ENCODE measurements around the gene PSMG4.

The PSMG4 gene

GRCh38 chr6:3228046-3228671, 30.6 kb upstream of the PSMG4 start:
- H3K27me3 ChIP-seq (replicated peaks; ENCODE audit: insufficient read depth, low read length), result peaks cover 39% of the 10 kb centered on the region
- H3K4me2 ChIP-seq (ENCODE audit: low read depth, low read length), result peak overlapping the region; percentile 93
- H3K9ac ChIP-seq (ENCODE audit: low read length), result no peak overlapping the region; the same call in 1 of the 2 replicates
- peaks cover 6% of the 10 kb centered on the region; the same call in 1 of the 2 replicates for H3F3A ChIP-seq (ENCODE audit: insufficient read depth, low read length)
- peak; percentile 31 for DNase-seq
- H2AFZ ChIP-seq (ENCODE audit: low read length), result peak overlapping the region; percentile 81
- no peaks in the 10 kb centered on the region for H4K20me1 ChIP-seq (ENCODE audit: insufficient read depth, low read length)
- no peaks in the 10 kb centered on the region for H3K9me2 ChIP-seq (replicated peaks; ENCODE audit: insufficient read depth, low read length)
- no peaks in the 10 kb centered on the region for H3K36me3 ChIP-seq (replicated peaks; ENCODE audit: insufficient read depth, low read length)
- H3K79me2 ChIP-seq (ENCODE audit: low read length), result no peaks in the 10 kb centered on the region
- TF ChIP-seq EZH2phosphoT487 (IDR thresholded peaks at IDR 0.05; ENCODE audit: low read length) (no peak), EZH2 (optimal IDR thresholded peaks at IDR 0.05; ENCODE audit: low read depth, low read length) (no peak), CTCF (IDR thresholded peaks at IDR 0.05; ENCODE audit: low read length) (no peak)
- no peaks in the 10 kb centered on the region for H3K9me3 ChIP-seq (replicated peaks; ENCODE audit: insufficient read depth, low read length)
- H3K27ac ChIP-seq (ENCODE audit: low read length), result no peak overlapping the region
- peaks cover 25% of the 10 kb centered on the region for H3K4me1 ChIP-seq (ENCODE audit: low read length)
- peak overlapping the region; percentile 61 for H3K4me3 ChIP-seq (ENCODE audit: low read length)

- Histone ChIP-seq H3K9me3 (replicated peaks; ENCODE audit: insufficient read depth, low read length) (no peaks in the 10 kb centered on the region), H2AFZ (ENCODE audit: low read length) (peak overlapping the region; percentile 51), H3K4me1 (ENCODE audit: low read length) (peaks cover 18% of the 10 kb centered on the region), H4K20me1 (ENCODE audit: insufficient read depth, low read length) (no peaks in the 10 kb centered on the region), H3K9ac (ENCODE audit: low read length) (no peak overlapping the region), H3K36me3 (replicated peaks; ENCODE audit: insufficient read depth, low read length) (no peaks in the 10 kb centered on the region), H3K79me2 (ENCODE audit: low read length) (no peaks in the 10 kb centered on the region), H3K4me3 (ENCODE audit: low read length) (0 out of 2 replicates have a peak overlapping the region, but pooled peaks have one; percentile 34), H3K9me2 (replicated peaks; ENCODE audit: insufficient read depth, low read length) (no peaks in the 10 kb centered on the region), H3K4me2 (ENCODE audit: low read depth, low read length) (peak overlapping the region; percentile 46), H3F3A (ENCODE audit: insufficient read depth, low read length) (0 out of 2 replicates have a peak, but pooled peaks cover 5% of the 10 kb centered on the region), H3K27me3 (replicated peaks; ENCODE audit: insufficient read depth, low read length) (peaks cover 39% of the 10 kb centered on the region), H3K27ac (ENCODE audit: low read length) (no peak overlapping the region)
- TF ChIP-seq EZH2phosphoT487 (IDR thresholded peaks at IDR 0.05; ENCODE audit: low read length) (no peak), CTCF (IDR thresholded peaks at IDR 0.05; ENCODE audit: low read length) (no peak), EZH2 (optimal IDR thresholded peaks at IDR 0.05; ENCODE audit: low read depth, low read length) (no peak)
- no peak for DNase-seq
Observed at GRCh38 chr6:3228771-3229565, 29.8 kb upstream of the PSMG4 start.

GRCh38 chr6:3229566-3230178, 29.1 kb upstream of the PSMG4 start:
- Histone ChIP-seq H3F3A (ENCODE audit: insufficient read depth, low read length) (0 out of 2 replicates have a peak, but pooled peaks cover 5% of the 10 kb centered on the region), H4K20me1 (ENCODE audit: insufficient read depth, low read length) (no peaks in the 10 kb centered on the region), H2AFZ (ENCODE audit: low read length) (peak overlapping the region; percentile 51), H3K27ac (ENCODE audit: low read length) (no peak overlapping the region), H3K4me3 (ENCODE audit: low read length) (0 out of 2 replicates have a peak overlapping the region, but pooled peaks have one; percentile 15), H3K9ac (ENCODE audit: low read length) (no peak overlapping the region), H3K36me3 (replicated peaks; ENCODE audit: insufficient read depth, low read length) (no peaks in the 10 kb centered on the region), H3K4me1 (ENCODE audit: low read length) (peaks cover 18% of the 10 kb centered on the region), H3K27me3 (replicated peaks; ENCODE audit: insufficient read depth, low read length) (peaks cover 39% of the 10 kb centered on the region), H3K4me2 (ENCODE audit: low read depth, low read length) (peak overlapping the region; percentile 46), H3K79me2 (ENCODE audit: low read length) (no peaks in the 10 kb centered on the region), H3K9me3 (replicated peaks; ENCODE audit: insufficient read depth, low read length) (no peaks in the 10 kb centered on the region), H3K9me2 (replicated peaks; ENCODE audit: insufficient read depth, low read length) (no peaks in the 10 kb centered on the region)
- DNase-seq, result peak; percentile 15
- TF ChIP-seq CTCF (IDR thresholded peaks at IDR 0.05; ENCODE audit: low read length) (0 out of 2 replicates have a peak, but pooled peaks have one; percentile 20), EZH2phosphoT487 (IDR thresholded peaks at IDR 0.05; ENCODE audit: low read length) (no peak), EZH2 (optimal IDR thresholded peaks at IDR 0.05; ENCODE audit: low read depth, low read length) (no peak)

All from MM.1S (cell line).